Measurements from ENCODE around the gene RASD2. TPM values are rescaled to one million over a fixed set of nuclear protein-coding genes. Genes with fewer than 3 reads are reported as not detected.

RASD2 gene
- total and polyA plus RNA-seq, 2 donors (not counting 1 experiment from before 2014, with no cell fraction given) = 0.07 TPM; not detected in 1

DNA sequence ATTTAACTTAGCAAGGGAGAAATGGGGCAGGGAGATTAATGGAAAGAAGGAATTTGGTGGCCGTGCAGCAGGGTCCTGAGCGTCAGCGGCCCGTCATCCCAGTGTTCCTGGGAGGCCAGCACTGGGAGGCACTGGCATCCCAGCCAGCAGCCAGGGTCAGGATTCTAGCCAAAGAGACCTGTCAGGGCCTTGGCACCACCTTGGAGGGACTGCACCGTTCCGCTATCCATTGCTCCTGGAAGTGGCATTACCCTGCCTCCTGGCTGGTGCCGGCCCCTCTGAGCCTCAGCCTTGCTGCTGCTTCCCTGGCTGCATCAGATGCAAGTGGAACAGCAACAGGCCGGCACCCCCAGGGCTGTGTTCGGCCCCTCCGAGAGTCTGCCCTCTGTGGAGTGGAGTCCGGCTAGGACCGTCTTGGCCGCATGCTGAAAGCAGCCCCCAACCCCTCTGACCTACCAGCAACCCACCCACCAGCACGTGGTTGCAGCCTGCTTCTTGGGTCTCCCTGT is 30.1 kb downstream of the RASD2 start:
- Histone ChIP-seq H3K4me1 (ENCODE audit: control insufficient read depth in 2 of 2, insufficient read depth in 2 of 2, low read length in 2 of 2) (no peaks in the 10 kb centered on the region), H4K20me1 (ENCODE audit: control insufficient read depth, insufficient read depth, low read length, poor library complexity, severe bottlenecking) (no peaks in the 10 kb centered on the region), H2AFZ (ENCODE audit: insufficient read depth, low read depth, low read length, poor library complexity, severe bottlenecking) (no peak overlapping the region), H3K4me3 (ENCODE audit: control extremely low read depth in 1 of 5, extremely low read depth in 1 of 5, insufficient read depth in 1 of 5, low read depth in 2 of 5, low read length in 4 of 5) (no peak overlapping the region), H3K9me3 (ENCODE audit: control extremely low read depth in 1 of 3, control insufficient read depth in 2 of 3, insufficient read depth in 1 of 3, low read length in 2 of 3) (no peaks in the 10 kb centered on the region), H3K4me2 (replicated peaks; ENCODE audit: low read depth, low read length, poor library complexity, severe bottlenecking) (no peak overlapping the region), H3K9ac (ENCODE audit: low read length) (no peak overlapping the region), H3K36me3 (replicated peaks in 1 of 2; ENCODE audit: control extremely low read depth in 1 of 2, control insufficient read depth in 1 of 2, extremely low read depth in 1 of 2, insufficient read depth in 2 of 2, low read length in 1 of 2) (no peaks in the 10 kb centered on the region), H3K27ac (ENCODE audit: low read length in 2 of 2) (no peak overlapping the region), H3K27me3 (replicated peaks in 1 of 4; ENCODE audit: control extremely low read depth in 1 of 4, control insufficient read depth in 3 of 4, insufficient read depth in 4 of 4, low read length in 3 of 4) (peaks cover 0 to 20% (median 0%) of the 10 kb centered on the region in 4 experiments), H3K79me2 (ENCODE audit: control insufficient read depth, insufficient read depth, low read length) (no peaks in the 10 kb centered on the region)
- ATAC-seq (ENCODE audit: low read depth) (no peak), DNase-seq (no peak)
- Mint-ChIP-seq H3K9me3 (ENCODE audit: insufficient read depth) (no peaks in the 10 kb centered on the region), H3K27ac (no peak overlapping the region), H3K4me1 (no peaks in the 10 kb centered on the region), H3K27me3 (peaks cover 35% of the 10 kb centered on the region), H3K4me3 (no peak overlapping the region)
- TF ChIP-seq EZH2 (IDR thresholded peaks at IDR 0.05; ENCODE audit: borderline replicate concordance, insufficient read depth, low read depth, low read length, poor library complexity, severe bottlenecking) = no peak
- TF ChIP-seq, protein P1, sequence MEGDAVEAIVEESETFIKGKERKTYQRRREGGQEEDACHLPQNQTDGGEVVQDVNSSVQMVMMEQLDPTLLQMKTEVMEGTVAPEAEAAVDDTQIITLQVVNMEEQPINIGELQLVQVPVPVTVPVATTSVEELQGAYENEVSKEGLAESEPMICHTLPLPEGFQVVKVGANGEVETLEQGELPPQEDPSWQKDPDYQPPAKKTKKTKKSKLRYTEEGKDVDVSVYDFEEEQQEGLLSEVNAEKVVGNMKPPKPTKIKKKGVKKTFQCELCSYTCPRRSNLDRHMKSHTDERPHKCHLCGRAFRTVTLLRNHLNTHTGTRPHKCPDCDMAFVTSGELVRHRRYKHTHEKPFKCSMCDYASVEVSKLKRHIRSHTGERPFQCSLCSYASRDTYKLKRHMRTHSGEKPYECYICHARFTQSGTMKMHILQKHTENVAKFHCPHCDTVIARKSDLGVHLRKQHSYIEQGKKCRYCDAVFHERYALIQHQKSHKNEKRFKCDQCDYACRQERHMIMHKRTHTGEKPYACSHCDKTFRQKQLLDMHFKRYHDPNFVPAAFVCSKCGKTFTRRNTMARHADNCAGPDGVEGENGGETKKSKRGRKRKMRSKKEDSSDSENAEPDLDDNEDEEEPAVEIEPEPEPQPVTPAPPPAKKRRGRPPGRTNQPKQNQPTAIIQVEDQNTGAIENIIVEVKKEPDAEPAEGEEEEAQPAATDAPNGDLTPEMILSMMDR (IDR thresholded peaks at IDR 0.05) = no peak
- POLR2A ChIA-PET = no interaction called here
- CTCF ChIA-PET = no interaction called here
- intact Hi-C loops (cut with micrococcal nuclease) = no loop called here
- 96% methylated on average over 14 of the region's 14 CpGs for WGBS (ENCODE audit: insufficient coverage)

DNA sequence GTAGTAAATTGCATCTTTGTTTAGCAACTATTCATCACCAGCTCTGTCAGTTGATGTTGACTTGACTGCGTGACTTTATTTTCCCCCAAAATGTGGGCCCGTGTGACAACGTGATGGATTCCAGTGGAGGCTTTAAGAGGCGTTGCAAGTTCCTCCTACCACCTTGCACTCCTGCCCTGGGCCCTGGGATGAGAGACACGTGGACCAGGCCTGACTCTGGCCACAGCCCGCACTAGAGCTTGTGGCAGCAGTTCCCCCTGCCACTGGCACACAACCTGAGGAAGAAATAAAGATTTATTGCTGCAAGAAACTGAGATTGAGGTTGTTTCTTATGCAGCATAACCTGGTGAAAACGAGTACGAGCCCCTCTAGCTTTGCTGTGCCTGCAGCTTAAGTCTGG is 31.9 kb downstream of the RASD2 start:
- no peaks in the 10 kb centered on the region for H3K9me3 Mint-ChIP-seq (ENCODE audit: insufficient read depth)
- H3K27me3 ChIP-seq (replicated peaks in 1 of 4; ENCODE audit: control extremely low read depth in 1 of 4, control insufficient read depth in 3 of 4, insufficient read depth in 4 of 4, low read length in 3 of 4) = peaks cover 0 to 15% (median 0%) of the 10 kb centered on the region in 4 experiments
- CTCF ChIA-PET = interaction anchor here (1.6 kb wide), 1 partner anchor 10 kb away, joined by 8 read pairs; no protein-coding TSS in a partner anchor
- no peak overlapping the region for H3K27ac Mint-ChIP-seq
- H3K27me3 Mint-ChIP-seq = peaks cover 27% of the 10 kb centered on the region
- POLR2A ChIA-PET = no interaction called here
- H3K36me3 ChIP-seq (replicated peaks in 1 of 2; ENCODE audit: control extremely low read depth in 1 of 2, control insufficient read depth in 1 of 2, extremely low read depth in 1 of 2, insufficient read depth in 2 of 2, low read length in 1 of 2) = no peaks in the 10 kb centered on the region
- H3K79me2 ChIP-seq (ENCODE audit: control insufficient read depth, insufficient read depth, low read length) = no peaks in the 10 kb centered on the region
- H3K4me1 ChIP-seq (ENCODE audit: control insufficient read depth in 2 of 2, insufficient read depth in 2 of 2, low read length in 2 of 2) = no peaks in the 10 kb centered on the region
- no peak for TF ChIP-seq EZH2 (IDR thresholded peaks at IDR 0.05; ENCODE audit: borderline replicate concordance, insufficient read depth, low read depth, low read length, poor library complexity, severe bottlenecking)
- TF ChIP-seq, protein P1 (IDR thresholded peaks at IDR 0.05) = no peak
- H3K4me2 ChIP-seq (replicated peaks; ENCODE audit: low read depth, low read length, poor library complexity, severe bottlenecking) = no peak overlapping the region
- no peak overlapping the region for H3K27ac ChIP-seq (ENCODE audit: low read length in 2 of 2)
- no peaks in the 10 kb centered on the region for H3K9me3 ChIP-seq (ENCODE audit: control extremely low read depth in 1 of 3, control insufficient read depth in 2 of 3, insufficient read depth in 1 of 3, low read length in 2 of 3)
- DNase-seq = no peak
- ATAC-seq (ENCODE audit: low read depth) = no peak
- no peak overlapping the region for H3K4me3 Mint-ChIP-seq
- H4K20me1 ChIP-seq (ENCODE audit: control insufficient read depth, insufficient read depth, low read length, poor library complexity, severe bottlenecking) = no peaks in the 10 kb centered on the region
- no peak overlapping the region for H3K4me3 ChIP-seq (ENCODE audit: control extremely low read depth in 1 of 5, extremely low read depth in 1 of 5, insufficient read depth in 1 of 5, low read depth in 2 of 5, low read length in 4 of 5)
- WGBS (ENCODE audit: insufficient coverage) = 47% methylated on average over 8 of the region's 8 CpGs
- no peak overlapping the region for H2AFZ ChIP-seq (ENCODE audit: insufficient read depth, low read depth, low read length, poor library complexity, severe bottlenecking)
- no peak overlapping the region for H3K9ac ChIP-seq (ENCODE audit: low read length)
- H3K4me1 Mint-ChIP-seq = no peaks in the 10 kb centered on the region
- intact Hi-C loops (cut with micrococcal nuclease) = no loop called here

All from B cell (primary cell).